Right atrium auricular region (tissue), 2 donors: Measurements from ENCODE around the gene MTG2. TPM values are rescaled to one million over a fixed set of nuclear protein-coding genes. Genes with fewer than 3 reads are reported as not detected.

Source experiments
- DNase-seq: peaks from one replicate; pipeline ENCODE4 v3.0.0-alpha.2; 2019; ENCODE audit warnings: low spot score
- H3K27ac ChIP-seq, 2 donors: fragments of 200-600 bp; sonication (generic); 1 replicate in 1 of 2; 2 replicates in 1 of 2; pipeline ENCODE4 v1.5.1; 2016 to 2019
- H3K27me3 ChIP-seq, 2 donors: fragments of 200-600 bp; sonication (generic); one replicate each; pipeline versions ENCODE4 v1.5.1 to v1.6.0; 2017 to 2019
- H3K36me3 ChIP-seq: fragments of 200-600 bp; sonication (generic); one replicate; pipeline ENCODE4 v1.5.1; 2016
- H3K4me1 ChIP-seq, 2 donors: fragments of 200-600 bp; sonication (generic); one replicate each; pipeline versions ENCODE4 v1.5.1 to v1.6.0; 2017 to 2019
- H3K4me3 ChIP-seq, 2 donors: fragments of 200-600 bp; sonication (generic); 1 replicate in 1 of 2; 2 replicates in 1 of 2; pipeline ENCODE4 v1.5.1; 2017 to 2019; ENCODE audit warnings: mild to moderate bottlenecking in 1 of 2, moderate library complexity in 1 of 2
- H3K9me3 ChIP-seq, 2 donors: fragments of 200-600 bp; sonication (generic); one replicate each; pipeline ENCODE4 v1.5.1; 2019
- CTCF ChIP-seq, 2 donors: fragments of 200-600 bp; sonication (generic); IDR thresholded peaks; one replicate each; pipeline ENCODE4 v1.5.1; 2019; ENCODE audit warnings: antibody characterized with exemption in 2 of 2
- total RNA-seq, 2 donors: library from RNA; depleted of rRNA; stranded (reverse); fragments of >200 nt; gene quantifications; one replicate each; pipeline ENCODE4 v1.1.0, GENCODE V29; 2016

MTG2 gene
- total RNA-seq, 2 donors from 2014 or later, result 20.7 to 24.1 TPM

- H3K4me3 ChIP-seq, result no peak overlapping the region
- no peaks in the 10 kb centered on the region for H3K4me1 ChIP-seq
- no peak for DNase-seq
- no peak for TF ChIP-seq CTCF (IDR thresholded peaks at IDR 0.05)
- peaks cover 0 to 2% of the 10 kb centered on the region in 2 donors for H3K27me3 ChIP-seq
- H3K36me3 ChIP-seq, result no peaks in the 10 kb centered on the region
- no peaks in the 10 kb centered on the region for H3K9me3 ChIP-seq
- H3K27ac ChIP-seq, result no peak overlapping the region
Observed at GRCh38 chr20:62211769-62212288, 29.0 kb downstream of the MTG2 start.

GRCh38 chr20:62212299-62212698, 29.5 kb downstream of the MTG2 start:
- H3K9me3 ChIP-seq, result no peaks in the 10 kb centered on the region
- no peaks in the 10 kb centered on the region for H3K36me3 ChIP-seq
- no peak overlapping the region for H3K27ac ChIP-seq
- no peak for TF ChIP-seq CTCF (IDR thresholded peaks at IDR 0.05)
- H3K27me3 ChIP-seq, result peaks cover 0 to 2% of the 10 kb centered on the region in 2 donors
- DNase-seq, result no peak
- no peaks in the 10 kb centered on the region for H3K4me1 ChIP-seq
- H3K4me3 ChIP-seq, result no peak overlapping the region

DNA sequence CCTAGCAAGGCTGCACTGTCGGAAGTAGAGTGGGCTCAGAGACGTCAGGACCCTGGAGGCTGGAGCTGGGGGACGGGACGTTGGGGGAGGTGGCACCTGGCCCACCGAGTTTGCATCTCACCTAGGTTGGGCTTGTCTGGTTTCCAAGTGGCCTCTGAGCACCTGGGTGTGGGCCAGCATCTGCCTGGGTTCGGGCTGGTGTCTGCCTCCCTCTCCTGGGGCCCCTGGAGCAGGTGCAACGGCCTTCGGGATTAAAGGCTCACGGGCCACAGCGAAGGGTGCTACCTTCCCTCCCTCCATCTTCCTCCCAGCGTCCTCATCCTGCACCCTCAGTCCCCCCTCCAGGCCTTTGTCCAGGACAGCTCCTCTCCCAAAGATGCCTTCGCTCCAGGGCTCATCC, 31.2 kb downstream of the MTG2 start:
- peaks cover 0 to 4% of the 10 kb centered on the region in 2 donors for H3K4me1 ChIP-seq
- peaks cover 2 to 9% of the 10 kb centered on the region in 2 donors for H3K27me3 ChIP-seq

DNA sequence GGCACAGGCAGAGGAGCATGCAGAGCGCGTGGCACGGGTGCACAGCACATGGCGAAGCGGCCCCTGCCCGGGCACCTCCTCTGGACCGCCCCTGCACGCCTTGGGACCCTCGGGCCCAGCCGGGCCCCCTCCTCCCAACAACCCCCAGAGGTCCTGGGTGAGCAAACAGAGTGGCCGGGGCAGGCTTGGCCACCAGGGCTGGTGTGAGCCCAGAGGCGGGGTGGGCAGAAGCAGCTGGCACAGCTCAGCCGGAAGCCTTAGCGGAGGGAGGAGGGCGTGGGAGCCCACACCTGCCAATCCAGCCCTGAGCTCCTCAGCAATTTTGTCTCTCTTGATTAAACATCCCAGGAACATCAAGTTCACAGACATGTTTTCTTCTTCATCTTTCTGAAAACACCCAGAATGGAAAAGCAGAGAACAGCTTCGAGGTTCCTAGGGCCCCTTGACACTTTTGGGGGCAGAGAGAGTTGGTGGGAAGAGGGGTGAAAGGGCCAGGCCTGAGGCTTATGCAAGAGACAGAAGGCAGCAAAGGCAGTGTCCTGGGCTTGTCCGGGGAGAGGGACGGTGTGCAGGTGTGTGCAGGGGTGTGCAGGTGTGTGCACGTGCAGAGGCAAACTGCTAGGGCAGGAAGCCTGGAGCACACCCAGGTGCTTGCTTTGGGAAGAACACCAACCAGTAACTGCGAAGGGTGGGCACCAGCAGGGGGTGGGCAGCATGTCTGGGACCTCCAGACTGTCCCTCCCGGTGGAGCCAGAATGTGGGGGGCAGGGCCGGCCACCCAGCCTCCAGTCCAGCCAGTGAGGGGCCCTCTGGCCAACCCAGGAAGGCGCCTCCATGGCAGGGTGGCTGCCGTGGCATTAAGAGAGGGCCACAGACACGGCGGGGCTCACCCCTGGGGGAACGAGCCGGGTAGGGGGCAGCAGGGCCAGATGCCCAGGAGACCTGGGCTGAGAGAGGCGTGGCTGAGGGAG, 32.5 kb downstream of the MTG2 start:
- H3K27me3 ChIP-seq, result peaks cover 2 to 13% of the 10 kb centered on the region in 2 donors
- no peak overlapping the region for H3K4me3 ChIP-seq
- no peaks in the 10 kb centered on the region for H3K9me3 ChIP-seq
- no peak for DNase-seq
- no peak for TF ChIP-seq CTCF (IDR thresholded peaks at IDR 0.05)
- peaks cover 0 to 11% of the 10 kb centered on the region in 2 donors for H3K4me1 ChIP-seq
- H3K36me3 ChIP-seq, result no peaks in the 10 kb centered on the region
- no peak overlapping the region for H3K27ac ChIP-seq

More for the DNA sequence above, 31.2 kb downstream of the MTG2 start:
- Histone ChIP-seq H3K9me3 (no peaks in the 10 kb centered on the region), H3K27ac (no peak overlapping the region), H3K36me3 (no peaks in the 10 kb centered on the region), H3K4me3 (no peak overlapping the region)
- no peak for TF ChIP-seq CTCF (IDR thresholded peaks at IDR 0.05)
- DNase-seq, result no peak

DNA sequence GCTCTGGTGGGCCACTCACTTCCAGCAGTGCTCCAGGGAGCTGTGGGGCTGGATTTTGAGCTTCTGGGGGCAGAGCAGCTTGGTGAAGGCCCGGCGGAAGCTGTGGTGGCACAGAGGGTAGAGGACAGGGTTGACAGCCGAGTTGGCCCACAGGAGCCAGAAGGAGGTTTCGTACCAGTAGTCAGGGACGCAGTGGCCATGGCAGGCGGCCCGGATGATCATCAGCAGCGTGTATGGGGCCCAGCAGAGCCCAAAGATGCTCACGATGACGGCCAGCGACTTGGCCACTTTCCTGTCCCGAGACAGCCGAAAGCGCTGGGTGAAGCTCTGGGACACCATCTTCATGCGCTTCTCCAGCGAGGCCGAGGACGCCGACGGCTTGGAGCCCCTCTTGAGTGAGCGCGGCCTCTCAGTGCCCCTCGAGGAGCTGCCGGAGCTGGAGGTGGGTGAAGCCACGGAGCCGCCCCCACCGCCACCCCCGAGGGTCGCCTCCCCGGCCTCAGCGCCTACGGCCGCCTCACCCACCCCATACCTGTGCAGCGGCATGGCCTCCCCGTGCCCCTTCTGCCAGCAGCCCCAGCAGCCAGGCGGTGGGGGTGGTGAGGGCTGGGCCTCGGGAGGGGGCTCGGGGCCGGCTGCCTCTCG, 33.3 kb downstream of the MTG2 start:
- Histone ChIP-seq H3K9me3 (no peaks in the 10 kb centered on the region), H3K27me3 (peaks cover 8 to 22% of the 10 kb centered on the region in 2 donors), H3K36me3 (no peaks in the 10 kb centered on the region), H3K4me1 (peaks cover 0 to 19% of the 10 kb centered on the region in 2 donors), H3K4me3 (no peak overlapping the region), H3K27ac (no peak overlapping the region)
- no peak for TF ChIP-seq CTCF (IDR thresholded peaks at IDR 0.05)
- no peak for DNase-seq
